ENCODE measurements around the gene HTT.

Gene HTT

DNA sequence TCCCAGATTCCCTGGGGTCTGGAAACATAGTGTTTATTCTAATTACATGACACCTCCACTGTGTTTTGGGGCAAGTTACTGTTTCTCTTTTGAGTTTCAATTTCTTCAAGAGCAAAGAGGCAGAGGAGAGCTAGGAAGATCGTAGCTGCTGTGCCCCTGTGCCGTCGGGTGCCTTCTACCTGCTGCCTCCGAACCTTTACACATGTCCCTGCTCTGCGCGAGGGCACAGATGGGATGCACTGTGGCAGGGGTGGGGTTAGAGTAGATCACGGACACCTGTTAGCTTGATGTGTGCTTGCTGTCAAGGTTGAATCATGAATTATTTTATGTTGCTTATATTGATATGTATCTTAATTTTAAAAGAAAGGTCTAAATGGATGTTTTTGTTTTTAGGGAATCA lies 103.4 kb downstream of the HTT start:
- no peak for DNase-seq

DNA sequence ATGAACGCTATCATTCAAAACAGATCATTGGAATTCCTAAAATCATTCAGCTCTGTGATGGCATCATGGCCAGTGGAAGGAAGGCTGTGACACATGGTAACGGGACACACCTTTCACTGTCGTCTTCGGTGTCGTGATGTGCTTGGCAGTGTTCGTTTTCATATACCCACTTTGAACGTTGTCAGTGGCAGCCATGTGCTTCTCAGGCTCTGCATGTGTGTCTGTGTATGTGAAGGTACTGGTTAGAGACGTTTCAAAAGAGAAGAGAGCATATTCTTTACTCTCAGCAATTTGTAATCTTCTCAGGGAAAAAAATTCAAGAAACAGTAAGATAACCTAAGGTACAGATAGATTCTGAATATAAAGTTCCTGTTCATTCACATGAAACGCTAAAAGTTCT lies 103.9 kb downstream of the HTT start:
- no peak for DNase-seq

DNA sequence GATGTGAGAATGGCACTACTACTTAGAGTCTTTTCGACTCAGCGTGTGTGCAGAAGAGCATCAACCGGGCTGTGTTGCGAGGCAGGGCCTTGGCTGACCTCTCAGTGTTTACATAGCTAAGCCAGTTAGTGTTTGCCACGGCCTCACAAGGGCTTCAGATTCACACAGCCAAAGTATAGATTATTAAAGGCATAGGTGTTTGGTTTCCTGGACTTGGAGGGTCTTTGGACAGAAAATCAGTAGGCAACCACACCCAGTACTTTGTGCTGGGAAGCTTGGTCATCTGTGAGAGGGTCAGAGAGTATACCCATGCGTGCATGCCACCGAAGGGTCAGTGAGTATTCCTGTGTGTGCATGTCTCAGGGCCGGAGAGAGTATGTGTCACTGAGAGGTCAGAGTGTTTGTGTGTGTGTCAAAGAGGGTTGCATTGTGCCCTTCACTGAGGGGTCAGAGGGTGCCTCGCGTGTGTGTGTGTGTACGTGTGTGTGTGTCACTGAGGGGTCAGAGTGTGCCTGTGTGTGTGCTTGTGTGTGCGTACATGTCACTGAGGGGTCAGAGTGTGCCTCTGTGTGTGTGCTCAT lies 104.7 kb downstream of the HTT start:
- DNase-seq = no peak

DNA sequence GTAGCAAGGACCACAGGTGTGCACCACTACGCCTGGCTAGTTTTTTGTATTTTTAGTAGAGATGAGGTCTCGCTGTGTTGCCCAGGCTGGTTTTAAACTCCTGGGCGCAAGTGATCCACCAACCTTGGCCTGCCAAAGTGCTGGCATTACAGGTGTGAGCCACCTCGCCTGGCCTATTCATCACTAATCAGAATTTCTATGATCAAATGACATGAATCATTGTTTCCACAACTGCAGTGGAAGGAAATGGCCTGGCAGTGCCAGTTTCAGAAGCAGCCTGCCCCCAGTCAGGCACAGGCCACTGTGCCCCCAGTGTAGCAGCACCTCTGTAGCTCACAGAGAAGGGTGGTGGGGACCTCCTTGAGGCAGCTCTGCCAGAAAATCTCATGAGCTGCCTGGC lies 108.5 kb downstream of the HTT start:
- DNase-seq = no peak

DNA sequence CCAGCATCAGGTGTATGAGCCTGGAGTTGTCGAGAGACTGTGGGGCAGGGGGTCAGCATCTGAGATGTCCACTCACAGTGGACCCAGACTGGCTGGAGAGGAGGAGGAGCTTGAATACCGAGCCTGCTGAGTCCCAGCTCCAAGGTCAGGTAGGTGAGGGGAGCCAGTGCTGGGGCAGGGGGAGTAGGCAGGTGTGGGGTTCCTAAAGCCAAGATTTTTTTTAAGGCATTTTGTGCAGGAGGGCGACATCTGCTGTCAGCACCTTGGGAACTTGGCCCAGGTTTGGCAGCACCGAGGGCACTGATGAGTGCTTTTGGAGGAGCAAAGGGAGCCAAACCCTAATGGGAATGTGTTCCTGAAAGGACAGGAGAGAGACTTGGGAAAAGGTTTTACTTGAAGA lies 110.2 kb downstream of the HTT start:
- DNase-seq = no peak

DNA sequence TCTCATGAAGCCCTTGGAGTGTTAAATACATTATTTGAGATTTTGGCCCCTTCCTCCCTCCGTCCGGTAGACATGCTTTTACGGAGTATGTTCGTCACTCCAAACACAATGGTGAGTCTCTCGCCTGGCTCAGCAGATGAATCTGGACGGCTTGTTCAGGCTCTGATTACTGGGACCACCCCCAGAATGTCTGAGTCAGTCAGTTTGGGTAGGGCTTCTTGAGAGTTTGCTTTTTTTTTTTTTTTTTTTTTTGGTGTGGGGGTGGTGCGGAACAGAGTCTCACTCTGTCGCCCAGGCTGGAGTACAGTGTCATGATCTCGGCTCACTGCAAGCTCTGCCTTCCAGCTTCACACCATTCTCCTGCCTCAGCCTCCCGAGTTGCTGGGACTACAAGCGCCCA lies 112.1 kb downstream of the HTT start:
- no peak for DNase-seq

DNA sequence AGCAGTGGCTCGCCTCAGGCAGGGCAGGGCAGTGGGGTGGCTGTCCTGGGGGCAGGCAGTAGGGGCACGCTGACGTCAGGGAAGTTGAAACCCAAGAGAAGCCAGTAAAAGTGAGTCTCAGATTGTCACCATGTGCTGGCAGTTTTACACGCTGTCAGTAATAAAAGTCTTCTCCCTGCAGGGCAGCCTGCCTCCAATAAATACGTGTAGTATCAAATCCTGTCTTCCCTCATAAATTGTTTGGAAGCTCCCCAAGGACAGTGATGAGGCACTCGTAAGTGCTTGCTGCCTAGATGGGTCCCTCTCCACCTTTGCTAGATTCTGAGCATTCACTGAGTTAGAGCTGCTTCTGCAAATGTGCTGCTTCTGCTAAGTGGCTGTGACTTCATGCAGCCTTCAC lies 113.6 kb downstream of the HTT start:
- no peak for DNase-seq

DNA sequence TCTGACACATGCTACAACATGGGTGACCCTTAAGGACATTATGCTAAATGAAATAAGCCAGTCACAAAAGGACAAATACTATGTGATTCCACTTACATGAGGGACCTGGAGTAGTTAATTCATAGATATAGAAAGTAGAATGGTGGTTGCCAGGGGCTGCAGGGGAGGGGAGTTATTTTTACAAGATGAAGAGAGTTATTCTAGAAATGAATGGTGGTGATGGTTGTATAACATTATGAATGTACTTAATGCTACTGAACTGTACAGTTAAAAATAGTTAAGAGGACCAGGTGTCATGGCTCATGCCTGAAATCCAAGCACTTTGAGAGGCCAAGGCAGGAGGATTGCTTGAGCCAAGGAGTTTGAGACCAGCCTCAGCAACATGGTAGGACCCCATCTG lies 115.0 kb downstream of the HTT start:
- DNase-seq = no peak

DNA sequence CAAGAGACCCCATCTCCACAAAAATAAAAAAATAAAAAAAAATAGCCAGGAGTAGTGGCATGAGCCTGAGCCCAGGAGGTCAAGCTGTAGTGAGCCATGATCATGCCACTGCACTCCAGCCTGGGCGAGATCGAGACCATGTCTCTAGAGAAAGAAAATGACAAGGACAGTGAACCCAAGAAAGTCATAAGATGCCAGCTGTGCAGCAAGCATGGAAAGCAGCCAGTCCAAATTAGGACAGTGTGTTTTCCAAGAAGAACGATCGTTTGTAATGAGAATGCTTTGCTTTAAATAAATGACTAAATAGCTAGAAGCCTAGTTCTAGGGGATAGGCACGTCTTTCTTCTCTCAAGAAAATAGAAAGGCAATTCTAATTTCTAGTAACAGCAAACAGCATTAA lies 116.1 kb downstream of the HTT start:
- no peak for DNase-seq

DNA sequence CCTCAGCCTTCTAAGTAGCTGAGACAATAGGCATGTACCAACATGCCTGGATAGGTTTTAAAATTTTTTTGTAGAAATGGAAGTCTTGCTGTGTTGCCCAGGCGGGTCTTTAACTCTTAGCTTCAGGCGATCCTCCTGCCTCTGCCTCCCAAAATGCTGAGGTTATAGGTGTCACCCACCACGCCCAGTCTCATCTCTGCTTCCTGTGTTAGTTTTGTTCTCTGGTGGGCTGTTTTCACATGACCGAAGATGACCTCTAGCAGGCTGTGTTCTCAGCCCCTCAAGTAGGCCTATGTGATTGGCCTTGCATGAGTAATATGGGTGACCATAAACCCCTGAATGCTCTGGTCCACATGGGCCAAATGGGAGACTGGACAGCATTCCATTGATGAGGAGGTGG lies 117.7 kb downstream of the HTT start:
- DNase-seq = no peak

DNA sequence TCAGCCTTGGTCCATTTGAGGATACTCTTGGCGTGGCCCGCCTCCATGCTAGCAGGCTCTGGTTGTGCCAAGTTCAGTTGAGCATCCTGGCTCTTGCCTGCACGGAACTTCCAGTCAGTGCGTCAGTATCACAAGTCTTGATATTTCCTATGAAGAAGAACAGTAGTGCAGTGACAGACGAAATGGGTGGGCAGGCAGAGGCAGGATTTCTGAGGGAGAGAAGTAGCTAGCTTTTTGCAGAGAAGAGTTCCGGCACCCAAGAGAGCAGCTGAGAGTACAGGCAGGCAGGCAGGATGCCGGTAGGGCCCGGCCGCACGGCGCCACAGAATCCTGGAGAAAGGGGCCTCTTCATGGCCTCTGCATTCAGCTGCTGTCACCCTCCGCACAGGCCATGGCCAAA lies 118.3 kb downstream of the HTT start:
- DNase-seq = no peak

DNA sequence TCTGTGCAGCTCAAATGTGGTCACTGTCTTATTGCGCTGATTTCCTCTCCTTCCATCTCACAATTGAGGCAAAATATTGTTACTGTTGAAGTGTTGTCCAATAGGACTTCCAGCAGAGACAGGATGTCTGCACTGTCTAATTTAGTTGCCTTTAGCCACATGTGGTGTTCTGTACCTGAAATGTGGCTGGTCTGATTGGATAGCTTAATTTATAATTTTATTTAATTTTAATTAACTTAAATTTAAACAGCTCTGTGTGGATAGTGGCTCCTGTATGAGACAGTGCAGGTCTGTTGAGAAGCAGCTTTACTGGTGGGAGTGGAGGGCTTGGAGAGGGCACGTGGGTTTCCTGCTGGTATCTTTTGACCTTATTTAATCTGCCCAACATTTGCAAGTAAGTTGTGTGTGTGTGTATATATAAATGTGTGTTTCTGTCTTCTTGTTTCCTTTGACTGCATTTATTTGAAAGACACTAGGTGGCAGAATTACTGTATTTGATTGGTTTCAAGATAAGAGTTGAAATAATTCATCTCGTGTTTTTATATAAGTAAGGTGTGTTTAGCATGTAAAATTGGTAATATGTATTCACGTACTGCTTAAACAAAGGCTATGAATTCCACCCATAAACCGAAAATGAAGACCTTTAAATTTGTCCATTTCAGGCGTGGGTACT lies 119.2 kb downstream of the HTT start:
- no peak for DNase-seq

DNA sequence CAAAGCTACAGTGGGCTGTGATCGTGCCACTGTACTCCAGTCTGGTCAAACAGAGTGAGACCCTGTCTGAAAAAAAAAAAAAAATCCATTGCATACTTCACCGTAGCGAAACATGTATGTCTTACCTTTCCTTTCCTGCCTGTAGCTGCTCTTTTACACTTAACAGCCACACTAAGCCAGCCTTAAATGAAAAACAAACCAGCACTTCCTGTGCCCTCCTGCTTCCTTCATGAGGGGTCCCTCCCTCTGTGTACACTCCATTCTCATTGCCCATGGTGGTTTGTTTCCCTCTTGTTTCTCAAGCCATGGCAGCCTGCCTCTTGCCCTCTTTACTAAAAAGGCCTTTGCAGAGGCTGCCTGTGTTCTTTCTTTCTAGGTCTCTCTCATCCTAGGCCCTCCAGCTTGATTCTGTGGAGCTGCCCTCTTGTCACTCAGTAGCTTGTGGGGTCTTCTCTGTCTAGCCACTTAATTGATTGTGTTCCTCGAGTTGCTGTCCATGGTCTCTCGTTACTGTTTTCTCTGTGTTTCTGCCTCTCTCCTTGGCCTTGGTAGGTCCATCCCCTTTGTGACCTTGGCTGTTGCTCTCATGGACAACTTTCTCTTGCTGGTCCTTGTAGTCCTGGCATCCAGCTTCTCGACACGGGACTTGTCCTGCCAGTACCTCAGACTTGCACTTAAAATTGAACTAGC lies 122.3 kb downstream of the HTT start:
- DNase-seq = no peak

DNA sequence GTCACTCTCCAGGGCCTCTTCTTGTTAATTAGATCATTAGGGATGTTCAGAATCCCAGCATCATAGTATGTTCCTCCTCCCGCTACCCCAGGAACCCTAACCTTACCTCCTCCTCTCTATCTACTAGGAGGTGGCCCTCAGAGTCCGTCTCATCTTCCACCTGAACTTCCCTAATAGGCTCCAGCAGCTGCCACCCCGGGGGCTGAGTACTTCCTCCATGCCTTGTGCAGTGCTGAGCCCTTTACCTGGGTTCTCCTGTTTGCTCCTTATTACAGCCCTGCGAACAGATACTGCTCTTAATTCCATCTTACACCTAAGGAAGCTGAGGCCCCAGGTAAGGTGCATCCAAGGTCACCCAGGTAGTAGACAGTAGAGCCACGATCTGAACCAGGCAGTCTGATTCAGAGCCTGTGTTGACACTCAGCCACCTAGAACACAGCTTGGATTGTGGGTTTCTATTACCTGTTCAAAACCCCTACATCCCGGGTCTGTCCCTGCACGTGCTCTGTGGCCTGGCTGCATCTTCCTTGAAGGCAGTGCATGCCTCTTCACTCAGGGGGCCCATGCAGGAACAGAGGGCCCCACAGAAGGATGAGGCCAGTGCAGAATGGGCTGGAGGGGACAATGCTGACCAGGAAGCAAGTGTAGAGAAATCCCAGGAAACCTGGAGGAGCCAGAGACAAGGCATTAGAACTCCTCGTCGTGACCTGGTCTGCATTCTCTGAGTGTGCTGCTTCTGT lies 123.1 kb downstream of the HTT start:
- DNase-seq = no peak

DNA sequence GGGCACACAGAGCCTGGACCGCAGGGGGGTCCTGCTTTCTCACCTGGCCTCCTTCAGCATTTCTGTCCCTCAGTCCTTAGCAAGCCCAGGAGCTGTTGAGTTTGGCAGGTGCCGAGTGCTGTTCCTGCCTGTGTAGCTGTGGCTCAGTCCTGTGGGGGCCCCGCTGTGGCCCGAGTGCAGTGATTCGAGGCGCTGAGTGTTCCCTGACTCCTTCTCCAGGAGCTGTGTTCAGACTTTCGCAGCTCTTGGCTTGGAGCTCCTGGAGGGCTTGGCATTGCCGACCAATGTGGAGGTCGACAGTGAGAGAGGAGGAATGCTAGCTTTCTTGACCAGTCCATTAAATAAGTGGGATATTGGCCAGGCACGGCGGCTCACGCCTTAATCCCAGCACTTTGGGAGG lies 124.4 kb downstream of the HTT start:
- no peak for DNase-seq

DNA sequence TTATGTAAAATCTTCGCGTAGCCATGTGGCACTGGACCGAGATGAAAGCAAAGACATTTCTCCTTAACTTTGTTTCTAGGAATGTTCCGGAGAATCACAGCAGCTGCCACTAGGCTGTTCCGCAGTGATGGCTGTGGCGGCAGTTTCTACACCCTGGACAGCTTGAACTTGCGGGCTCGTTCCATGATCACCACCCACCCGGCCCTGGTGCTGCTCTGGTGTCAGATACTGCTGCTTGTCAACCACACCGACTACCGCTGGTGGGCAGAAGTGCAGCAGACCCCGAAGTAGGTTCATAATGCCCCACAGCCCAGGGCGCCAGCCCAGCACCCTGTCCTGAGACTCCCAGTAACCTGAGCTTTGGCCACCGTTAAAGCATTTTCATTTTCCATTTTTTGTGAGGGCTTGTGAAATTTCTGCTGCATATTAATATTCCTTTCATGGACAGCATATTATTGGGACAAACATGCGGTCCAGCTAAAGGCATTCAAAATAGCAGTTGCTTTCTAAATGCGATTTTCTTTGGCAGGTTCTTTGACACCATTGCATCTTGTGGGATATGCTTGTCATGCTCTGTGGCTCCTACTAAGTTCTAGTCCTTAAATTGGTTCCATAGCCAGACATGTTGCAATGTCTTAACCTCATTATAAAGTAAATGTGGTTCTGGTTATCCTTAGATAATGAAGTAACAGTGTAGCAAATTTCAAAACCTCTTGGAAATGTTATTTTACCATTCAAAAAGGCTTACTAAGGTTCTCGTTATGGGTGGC lies 125.4 kb downstream of the HTT start:
- no peak for DNase-seq

DNA sequence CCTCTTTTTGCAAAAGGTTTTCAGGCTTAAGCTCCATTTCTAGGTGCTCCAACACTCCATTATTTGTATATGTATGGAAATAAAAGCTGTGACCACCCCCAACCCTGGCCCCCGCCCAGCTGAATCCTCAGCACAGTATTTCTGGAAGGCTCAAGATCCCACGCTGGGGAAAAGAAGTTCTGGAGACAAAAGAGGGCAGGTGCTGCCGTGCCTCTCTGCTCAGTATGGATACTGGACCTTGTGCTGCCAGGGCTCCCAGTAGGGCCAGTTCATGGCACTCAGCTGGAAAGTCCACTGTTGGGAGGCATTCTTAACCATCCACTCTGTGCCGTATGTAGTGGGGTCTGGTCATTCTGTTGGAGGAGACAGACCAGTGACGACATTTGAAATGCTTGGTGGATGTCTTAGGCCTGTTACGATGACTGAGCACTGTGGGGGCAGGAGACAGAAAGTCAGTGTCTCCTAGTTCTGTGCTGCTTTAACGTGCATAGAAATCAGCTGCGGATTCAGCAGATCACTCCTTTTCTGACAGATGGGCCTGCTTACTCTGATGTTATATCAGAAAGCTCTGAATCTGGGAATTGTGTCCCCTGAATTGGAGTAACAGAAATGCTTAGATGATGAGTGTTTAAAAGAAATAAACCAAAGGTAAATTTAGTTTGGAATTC lies 126.1 kb downstream of the HTT start:
- no peak for DNase-seq

DNA sequence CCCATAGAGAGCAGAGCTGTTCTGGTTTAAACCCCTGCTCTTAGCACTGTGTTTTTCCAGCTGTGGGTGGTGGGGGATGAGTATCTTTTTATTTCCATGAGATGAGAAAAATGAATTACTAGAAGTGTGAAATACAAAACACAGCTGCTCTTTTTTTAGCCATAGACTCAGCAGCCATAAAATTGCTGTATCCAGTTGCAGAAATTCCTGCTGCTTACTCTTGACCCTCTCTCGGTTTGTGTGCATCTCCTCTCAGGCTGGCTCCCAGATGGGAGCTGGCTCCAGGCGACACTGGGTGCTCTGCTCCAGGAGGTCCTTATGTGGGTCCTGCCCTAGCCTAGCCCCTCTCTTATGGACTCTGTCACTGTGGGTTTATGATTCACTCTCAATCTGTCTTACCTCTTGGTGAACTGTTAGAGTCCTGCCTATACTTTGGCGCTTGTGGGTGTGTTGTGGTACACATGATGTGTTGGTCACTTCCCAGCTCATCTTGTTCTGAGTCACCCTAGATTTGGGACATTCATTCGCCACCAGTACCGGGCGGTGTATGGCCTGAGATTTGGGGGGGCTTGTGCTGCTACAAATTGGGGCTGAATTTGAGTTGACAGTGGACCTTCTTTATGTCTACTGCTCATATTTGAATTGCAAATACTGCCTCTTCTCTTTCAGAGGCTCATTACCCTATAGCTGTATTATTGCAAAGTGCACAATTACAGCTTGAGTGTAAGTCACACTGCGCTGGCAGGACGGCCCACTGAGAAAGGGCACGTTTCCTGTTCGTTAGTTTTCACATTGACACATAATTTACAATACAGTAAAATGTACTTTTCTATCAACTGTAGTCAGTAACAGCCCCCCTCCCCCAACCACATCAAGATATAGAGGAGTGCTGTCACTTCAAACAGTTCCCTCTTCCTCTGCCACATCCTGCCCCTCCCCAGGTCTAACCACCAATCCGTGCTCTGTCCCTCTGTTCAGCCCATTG lies 127.5 kb downstream of the HTT start:
- DNase-seq = no peak

DNA sequence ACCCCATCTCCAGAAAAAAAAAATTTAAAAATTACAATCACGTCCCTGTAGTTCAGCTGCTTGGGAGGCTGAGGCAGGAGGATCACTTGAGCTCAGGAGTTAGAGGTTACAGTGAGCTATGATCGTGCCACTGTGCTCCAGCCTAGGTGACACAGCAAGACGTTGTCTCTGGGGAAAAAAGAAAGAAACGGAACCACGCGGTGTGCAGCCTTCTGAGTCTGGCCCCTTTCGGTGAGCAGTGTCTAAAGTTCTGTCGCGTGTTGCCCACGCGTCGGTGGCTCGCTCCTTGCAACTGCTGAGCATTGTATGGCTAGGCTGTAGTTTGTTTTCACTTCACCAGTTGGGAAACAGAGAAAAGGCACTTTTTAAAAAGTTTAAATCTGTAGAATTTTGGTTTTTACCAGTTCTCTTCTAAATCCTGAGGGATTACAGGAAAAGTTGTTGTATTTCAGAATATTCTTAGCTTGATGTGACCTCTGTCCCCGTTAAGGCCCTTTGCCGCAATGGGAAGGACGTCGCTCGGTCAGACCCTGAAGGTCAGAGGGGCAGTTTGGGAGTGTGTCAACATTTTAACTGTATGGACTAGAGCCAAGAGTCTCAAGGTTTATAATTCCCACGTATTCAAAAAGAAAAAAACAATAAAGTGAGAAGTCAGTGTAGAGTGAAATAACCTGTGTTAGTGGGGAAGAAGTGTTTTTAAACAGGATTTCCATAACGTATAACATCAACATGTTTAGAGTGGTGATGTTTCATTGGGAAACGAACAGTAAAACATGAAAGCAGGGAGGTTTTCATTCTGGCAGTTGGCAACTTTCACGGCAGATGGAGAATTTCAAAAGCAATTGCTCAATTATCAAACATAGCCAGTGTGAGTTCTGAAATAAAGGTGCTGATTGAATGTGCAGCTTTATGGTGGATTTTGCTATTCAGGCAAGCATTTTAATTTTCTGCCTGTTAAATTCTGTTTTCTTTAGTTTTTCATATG lies 128.6 kb downstream of the HTT start:
- no peak for DNase-seq

DNA sequence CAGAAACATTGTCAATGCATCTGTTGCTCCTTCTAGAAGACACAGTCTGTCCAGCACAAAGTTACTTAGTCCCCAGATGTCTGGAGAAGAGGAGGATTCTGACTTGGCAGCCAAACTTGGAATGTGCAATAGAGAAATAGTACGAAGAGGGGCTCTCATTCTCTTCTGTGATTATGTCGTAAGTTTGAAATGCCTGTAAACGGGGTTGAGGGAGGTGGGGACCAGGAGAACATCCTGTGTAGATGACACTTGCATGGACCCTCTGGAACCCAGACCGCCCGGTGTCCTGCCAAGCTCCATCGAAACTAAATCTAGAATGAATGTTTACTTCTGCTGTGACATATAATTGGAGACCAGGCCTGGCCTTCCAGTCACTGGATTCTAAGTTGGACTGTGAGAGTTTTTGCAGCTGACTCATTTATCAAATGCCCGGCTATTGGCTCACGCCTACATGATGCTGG lies 129.5 kb downstream of the HTT start:
- no peak for DNase-seq
